GM18873 (cell line): Measurements from ENCODE around the gene TNNC1.

Experiments used
- ATAC-seq: cut with Tn5 transposase; IDR thresholded peaks from one replicate; pipeline ENCODE4 v1.9.1; 2021; ENCODE audit warnings: mild to moderate bottlenecking, moderate library complexity, moderate number of reproducible peaks; ENCODE audit not compliant: unreplicated experiment, low FRiP score

TNNC1 gene

GRCh38 chr3:52453496-52454249 is at the start of gene TNNC1:
TNNC1 (minus strand) TSS chr3:52454041; CDS start chr3:52454015, 26 bp downstream.
- no peak for ATAC-seq

- no peak for ATAC-seq
Measured at GRCh38 chr3:52502808-52503350, 49.0 kb upstream of the TNNC1 start.

GRCh38 chr3:52502001-52502400 is 48.2 kb upstream of the TNNC1 start:
- no peak for ATAC-seq

- no peak for ATAC-seq
Measured at GRCh38 chr3:52501046-52501445, 47.2 kb upstream of the TNNC1 start.

- ATAC-seq: no peak
Measured at GRCh38 chr3:52498137-52499054, 44.6 kb upstream of the TNNC1 start.

- ATAC-seq: no peak
Measured at GRCh38 chr3:52495777-52496602, 42.1 kb upstream of the TNNC1 start.

GRCh38 chr3:52494886-52495495 is 41.1 kb upstream of the TNNC1 start, which contains the start of gene STAB1:
STAB1 (plus strand) TSS chr3:52495338; CDS start chr3:52495414, 76 bp downstream.
- no peak for ATAC-seq

- ATAC-seq: no peak
Measured at GRCh38 chr3:52494445-52494844, 40.6 kb upstream of the TNNC1 start.

GRCh38 chr3:52493232-52494017 is 39.6 kb upstream of the TNNC1 start:
- no peak for ATAC-seq

GRCh38 chr3:52492059-52492458 is 38.2 kb upstream of the TNNC1 start:
- no peak for ATAC-seq

GRCh38 chr3:52490939-52491526 is 37.2 kb upstream of the TNNC1 start:
- no peak for ATAC-seq

- no peak for ATAC-seq
Measured at GRCh38 chr3:52490035-52490938, 36.4 kb upstream of the TNNC1 start.

- no peak for ATAC-seq
Measured at GRCh38 chr3:52489453-52489852, 35.6 kb upstream of the TNNC1 start.

GRCh38 chr3:52488746-52489145 is 34.9 kb upstream of the TNNC1 start:
- no peak for ATAC-seq

- no peak for ATAC-seq
Measured at GRCh38 chr3:52487788-52488691, 34.2 kb upstream of the TNNC1 start.

GRCh38 chr3:52487050-52487787 is 33.4 kb upstream of the TNNC1 start:
- ATAC-seq: no peak
